ENCODE results near the gene TNFRSF6B. TPM values are rescaled to one million over a fixed set of nuclear protein-coding genes. Genes with fewer than 3 reads are reported as not detected.
A peak's percentile ranks its signal among the peaks of the same experiment; 100 is the strongest.

TNFRSF6B gene
- total and polyA plus RNA-seq, 2 of the 4 experiments (the other 2 are of a cell fraction), result 1.3 to 11.0 TPM

- TF ChIP-seq CEBPB (IDR thresholded peaks at IDR 0.05; ENCODE audit: low read depth, low read length) (no peak), USF2 (IDR thresholded peaks at IDR 0.05; ENCODE audit: low read depth, low read length) (no peak), RAD21 (IDR thresholded peaks at IDR 0.05; ENCODE audit: low read length) (no peak), NFE2L2 (IDR thresholded peaks at IDR 0.05; ENCODE audit: low read depth, low read length) (no peak), MAZ (IDR thresholded peaks at IDR 0.05; ENCODE audit: borderline replicate concordance, low read depth, low read length) (no peak), ELK1 (IDR thresholded peaks at IDR 0.05; ENCODE audit: borderline replicate concordance, low read depth, low read length) (no peak), CHD1 (IDR thresholded peaks at IDR 0.05; ENCODE audit: low read depth, low read length) (no peak), CTCF (conservative IDR thresholded peaks at IDR 0.05; ENCODE audit: low read depth, low read length) (no peak), RFX5 (IDR thresholded peaks at IDR 0.05; ENCODE audit: low read depth, low read length) (no peak), MXI1 (IDR thresholded peaks at IDR 0.05; ENCODE audit: borderline replicate concordance, low read depth, low read length) (no peak), FOS (IDR thresholded peaks at IDR 0.05; ENCODE audit: low read depth, low read length) (no peak), RCOR1 (IDR thresholded peaks at IDR 0.05; ENCODE audit: insufficient replicate concordance, low read length) (no peak), MAFK (IDR thresholded peaks at IDR 0.05; ENCODE audit: low read depth, low read length) (no peak), POLR2A (IDR thresholded peaks at IDR 0.05; ENCODE audit: low read depth, low read length) (no peak), SMC3 (IDR thresholded peaks at IDR 0.05; ENCODE audit: low read depth, low read length) (no peak), BHLHE40 (IDR thresholded peaks at IDR 0.05; ENCODE audit: low read depth, low read length) (no peak)
- Histone ChIP-seq H2BK5ac (ENCODE audit: low read depth, low read length, poor library complexity, severe bottlenecking) (no peak overlapping the region), H2BK15ac (ENCODE audit: low read depth, low read length) (no peak overlapping the region), H3K9ac (ENCODE audit: low read depth, low read length) (no peak overlapping the region), H2BK20ac (ENCODE audit: low read depth, low read length) (no peak overlapping the region), H3K9me3 (ENCODE audit: control insufficient read depth, insufficient read depth, low read length) (no peaks in the 10 kb centered on the region), H4K5ac (ENCODE audit: low read depth, low read length) (no peak overlapping the region), H2AK5ac (ENCODE audit: low read depth, low read length) (no peak overlapping the region), H3K9me1 (ENCODE audit: insufficient read depth, low read length) (peaks cover 13% of the 10 kb centered on the region), H2AK9ac (replicated peaks; ENCODE audit: low read depth, low read length, poor library complexity) (peak overlapping the region; percentile 13), H3K27ac (ENCODE audit: insufficient read depth, low read length) (no peak overlapping the region), H3K4me1 (ENCODE audit: control insufficient read depth, insufficient read depth, low read length) (peaks cover 16% of the 10 kb centered on the region), H3K79me1 (ENCODE audit: low read depth in 1 of 2, low read length in 2 of 2) (peaks cover 10 to 29% of the 10 kb centered on the region in 2 experiments), H3K4ac (ENCODE audit: low read depth, low read length) (no peak overlapping the region), H3K14ac (replicated peaks; ENCODE audit: low read depth, low read length) (no peak overlapping the region), H4K91ac (ENCODE audit: insufficient read depth, low read depth, low read length) (no peak overlapping the region), H4K8ac (ENCODE audit: low read depth in 2 of 2, low read length in 2 of 2) (no peak overlapping the region), H3K4me3 (ENCODE audit: insufficient read depth, low read depth, low read length) (no peak overlapping the region), H2BK120ac (ENCODE audit: low read depth, low read length) (no peak overlapping the region), H3K18ac (ENCODE audit: low read depth, low read length) (no peak overlapping the region), H3K27me3 (ENCODE audit: control insufficient read depth, insufficient read depth, low read length) (no peaks in the 10 kb centered on the region), H3K23ac (ENCODE audit: low read depth, low read length) (no peak overlapping the region), H4K20me1 (ENCODE audit: insufficient read depth, low read length) (no peaks in the 10 kb centered on the region), H3K36me3 (ENCODE audit: control insufficient read depth, insufficient read depth, low read length) (peaks cover 35% of the 10 kb centered on the region), H3K56ac (ENCODE audit: extremely low read depth, insufficient read depth, low read length) (no peak overlapping the region), H3K4me2 (ENCODE audit: low read depth, low read length) (no peak overlapping the region), H2AFZ (replicated peaks; ENCODE audit: low read length, poor library complexity) (no peak overlapping the region)
- 92% methylated on average over 9 of the region's 19 CpGs; no CpG with 5 or more reads in 1 of the 2 experiments for WGBS, 2 experiments (ENCODE audit: extremely low coverage in 2 of 2, insufficient read length in 1 of 2)
- no peak for DNase-seq
- ATAC-seq (ENCODE audit: low read depth), result no peak
- no TSS peak for BruUV-seq (replicated peaks)
- dilution Hi-C loops (cut with HindIII; ENCODE audit: low sequenced_read_pairs, unreplicated experiment), result no loop called here
- POLR2A ChIA-PET (ENCODE audit: unreplicated experiment), result no interaction called here
- intact Hi-C loops (cut with micrococcal nuclease), result no loop called here
- CTCF ChIA-PET, result no interaction called here
- in situ Hi-C loops (cut with MboI; ENCODE audit: low sequenced_read_pairs), result no loop called here
Measured at GRCh38 chr20:63679799-63680305, 16.6 kb upstream of the TNFRSF6B start.
